Measurements from ENCODE around the gene PRR5L. TPM values are rescaled to one million over a fixed set of nuclear protein-coding genes. Genes with fewer than 3 reads are reported as not detected.

Gene PRR5L
- total and polyA plus RNA-seq, 2 experiments from 2014 or later, result 3.1 to 8.9 TPM

DNA sequence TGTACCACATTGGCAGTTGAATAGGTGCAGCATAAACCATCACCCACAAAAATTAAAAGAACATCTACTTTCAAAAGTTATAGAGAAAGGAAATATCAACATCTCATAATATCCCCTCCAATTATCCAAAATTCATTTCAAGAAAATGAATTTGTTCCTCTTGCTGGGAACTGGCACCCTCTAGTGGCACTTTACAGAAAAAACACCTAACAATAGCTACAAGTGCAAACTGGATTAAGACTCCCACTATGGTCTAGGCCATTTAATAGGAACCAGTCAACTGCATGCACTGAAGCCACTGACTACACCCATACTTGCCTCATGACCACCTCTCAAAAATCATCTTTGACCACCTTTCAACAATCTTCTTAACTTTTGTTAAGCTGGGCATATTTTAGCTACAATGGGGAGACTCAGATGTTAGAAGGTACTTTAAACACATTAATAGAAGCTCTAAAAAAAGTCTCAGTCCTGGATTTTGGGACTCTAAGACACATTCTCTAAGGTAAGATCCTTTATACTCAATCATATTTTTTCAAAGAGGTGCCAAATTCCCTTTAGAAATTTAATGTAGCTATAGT is 196.7 kb downstream of the PRR5L start:
- Mint-ChIP-seq H3K4me3 (no peak overlapping the region), H3K4me1 (no peaks in the 10 kb centered on the region), H3K27me3 (ENCODE audit: insufficient read depth, low read depth, poor library complexity) (no peaks in the 10 kb centered on the region), H3K9me3 (no peaks in the 10 kb centered on the region), H3K36me3 (ENCODE audit: low read depth) (peaks cover 19% of the 10 kb centered on the region; the same call in 2 of the 3 replicates), H3K27ac (no peak overlapping the region)
- H3K27ac ChIP-seq (ENCODE audit: low read depth), result no peak overlapping the region
- H3K36me3 ChIP-seq (ENCODE audit: insufficient read depth), result peaks cover 14% of the 10 kb centered on the region; the same call in 1 of the 2 replicates
- ATAC-seq, result peak; percentile 53; the same call in 2 of the 3 replicates
- TF ChIP-seq ZNF114 (CRISPR knock-in tag; IDR thresholded peaks at IDR 0.05), result no peak
- no peak for TF ChIP-seq CREB1 (CRISPR knock-in tag; IDR thresholded peaks at IDR 0.05; ENCODE audit: low read depth)
- TF ChIP-seq CTCF (conservative IDR thresholded peaks at IDR 0.05; ENCODE audit: low read depth in 2 of 2), result peak; percentile 67 to 92
- H3K79me2 ChIP-seq (replicated peaks; ENCODE audit: insufficient read depth), result no peaks in the 10 kb centered on the region
- no peaks in the 10 kb centered on the region for H3K27me3 ChIP-seq (ENCODE audit: insufficient read depth)
- no peak overlapping the region for H3K4me2 ChIP-seq
- no peaks in the 10 kb centered on the region for H3F3A ChIP-seq (replicated peaks; ENCODE audit: low read depth)
- no peaks in the 10 kb centered on the region for H3K9me2 ChIP-seq (ENCODE audit: insufficient read depth)
- no peaks in the 10 kb centered on the region for H4K20me1 ChIP-seq (replicated peaks; ENCODE audit: insufficient read depth)
- H3K4me1 ChIP-seq (ENCODE audit: insufficient read depth), result no peaks in the 10 kb centered on the region
- DNase-seq (ENCODE audit: low spot score), result peak; percentile 73
- H2AFZ ChIP-seq, result no peak overlapping the region
- H3K4me3 ChIP-seq, result no peak overlapping the region

GRCh38 chr11:36493332-36493731 is 197.2 kb downstream of the PRR5L start:
- no peaks in the 10 kb centered on the region for H3K9me2 ChIP-seq (ENCODE audit: insufficient read depth)
- ATAC-seq (no peak), DNase-seq (ENCODE audit: low spot score) (no peak)
- H3F3A ChIP-seq (replicated peaks; ENCODE audit: low read depth), result no peaks in the 10 kb centered on the region
- TF ChIP-seq CTCF (conservative IDR thresholded peaks at IDR 0.05; ENCODE audit: low read depth in 2 of 2), result no peak
- TF ChIP-seq REST (IDR thresholded peaks at IDR 0.05; ENCODE audit: unreplicated experiment), result no peak
- TF ChIP-seq NANOG (IDR thresholded peaks at IDR 0.05; ENCODE audit: borderline replicate concordance), result no peak
- TF ChIP-seq POLR2AphosphoS5 (IDR thresholded peaks at IDR 0.05; ENCODE audit: low read depth), result no peak
- no peak for TF ChIP-seq STAT1 (IDR thresholded peaks at IDR 0.05; ENCODE audit: unreplicated experiment)
- no peak for TF ChIP-seq EZH2 (IDR thresholded peaks at IDR 0.05; ENCODE audit: low read depth, unreplicated experiment)
- Mint-ChIP-seq H3K27ac (no peak overlapping the region), H3K27me3 (ENCODE audit: insufficient read depth, low read depth, poor library complexity) (no peaks in the 10 kb centered on the region), H3K4me3 (no peak overlapping the region), H3K4me1 (no peaks in the 10 kb centered on the region), H3K9me3 (no peaks in the 10 kb centered on the region), H3K36me3 (ENCODE audit: low read depth) (peaks cover 19% of the 10 kb centered on the region; the same call in 2 of the 3 replicates)
- no peak overlapping the region for H3K27ac ChIP-seq (ENCODE audit: low read depth)
- no peaks in the 10 kb centered on the region for H3K79me2 ChIP-seq (replicated peaks; ENCODE audit: insufficient read depth)
- peaks cover 14% of the 10 kb centered on the region; the same call in 1 of the 2 replicates for H3K36me3 ChIP-seq (ENCODE audit: insufficient read depth)
- H3K27me3 ChIP-seq (ENCODE audit: insufficient read depth), result no peaks in the 10 kb centered on the region
- H4K20me1 ChIP-seq (replicated peaks; ENCODE audit: insufficient read depth), result no peaks in the 10 kb centered on the region
- no peak overlapping the region for H2AFZ ChIP-seq
- H3K4me3 ChIP-seq, result no peak overlapping the region
- H3K4me1 ChIP-seq (ENCODE audit: insufficient read depth), result no peaks in the 10 kb centered on the region
- no peak overlapping the region for H3K4me2 ChIP-seq

Data from GM23338 (cell line).